Nephron progenitor cell (in vitro differentiated cells): Measurements from ENCODE around the gene LCN15.
A peak's percentile ranks its signal among the peaks of the same experiment; 100 is the strongest.

Experiments
- DNase-seq: peaks from one replicate; pipeline ENCODE4 v3.0.0; 2021
- H3K27ac Mint-ChIP-seq: 2 replicates; pipeline ENCODE4 v1.8.0; 2021; ENCODE audit warnings: mild to moderate bottlenecking, moderate library complexity, mixed read lengths
- H3K27me3 Mint-ChIP-seq: 2 replicates; pipeline ENCODE4 v1.8.0; 2021; ENCODE audit warnings: mild to moderate bottlenecking, low read depth, mixed read lengths; ENCODE audit not compliant: poor library complexity
- H3K36me3 Mint-ChIP-seq: 2 replicates; pipeline ENCODE4 v1.8.0; 2021; ENCODE audit warnings: low read depth, mixed read lengths
- H3K4me1 Mint-ChIP-seq: 2 replicates; pipeline ENCODE4 v1.8.0; 2021; ENCODE audit warnings: mixed read lengths
- H3K4me3 Mint-ChIP-seq: 2 replicates; pipeline ENCODE4 v1.8.0; 2021; ENCODE audit warnings: mild to moderate bottlenecking, moderate library complexity, mixed read lengths
- H3K9me3 Mint-ChIP-seq: 2 replicates; pipeline ENCODE4 v1.8.0; 2021; ENCODE audit warnings: mild to moderate bottlenecking, moderate library complexity, mixed read lengths
- TF ChIP-seq, protein P1 (sequence below): fragments of 200-600 bp; sonication (generic); IDR thresholded peaks from 2 replicates; pipeline ENCODE4 v1.5.0; 2021; ENCODE audit warnings: antibody characterized with exemption

The LCN15 gene, protein sequence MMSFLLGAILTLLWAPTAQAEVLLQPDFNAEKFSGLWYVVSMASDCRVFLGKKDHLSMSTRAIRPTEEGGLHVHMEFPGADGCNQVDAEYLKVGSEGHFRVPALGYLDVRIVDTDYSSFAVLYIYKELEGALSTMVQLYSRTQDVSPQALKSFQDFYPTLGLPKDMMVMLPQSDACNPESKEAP

DNA sequence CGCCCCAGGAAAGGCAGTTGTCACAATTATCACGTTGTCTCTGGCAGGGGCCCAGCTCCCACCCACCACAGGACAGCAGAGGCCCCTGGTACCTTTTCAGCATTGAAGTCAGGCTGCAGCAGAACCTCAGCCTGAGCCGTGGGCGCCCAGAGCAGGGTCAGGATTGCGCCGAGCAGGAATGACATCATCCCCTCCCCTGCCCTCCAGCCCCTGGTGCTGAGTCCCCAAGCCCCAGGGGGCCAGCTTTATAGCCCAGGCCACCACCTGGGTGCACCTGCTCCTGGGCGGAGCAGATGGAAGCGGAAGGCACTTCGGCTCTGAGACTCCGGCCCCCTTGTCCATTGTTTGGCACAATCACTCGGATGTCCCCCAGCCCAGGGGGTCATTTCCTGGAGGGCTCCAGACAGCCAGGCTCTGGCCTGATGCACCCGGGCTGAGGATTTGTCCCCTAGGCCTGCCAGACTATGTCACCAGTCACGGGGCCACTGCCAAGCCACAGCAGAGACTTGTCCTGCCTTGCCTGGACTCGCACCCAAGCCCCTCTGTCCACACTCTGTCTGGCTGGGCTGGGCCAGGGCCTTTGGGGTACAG lies at the start of gene LCN15:
Gene LCN15 (minus strand): TSS at position 218 of the 591 bp plus-strand sequence. CDS start 30 bp downstream, at position 188.
- Mint-ChIP-seq H3K27ac (no peak within 1 kb of the TSS), H3K4me3 (no peak within 1 kb of the TSS), H3K36me3 (no peaks in the 10 kb centered on the region), H3K9me3 (no peaks in the 10 kb centered on the region), H3K27me3 (peaks cover 19% of the 10 kb centered on the region), H3K4me1 (peaks cover 32% of the 10 kb centered on the region)
- no peak for DNase-seq
- TF ChIP-seq, protein P1, sequence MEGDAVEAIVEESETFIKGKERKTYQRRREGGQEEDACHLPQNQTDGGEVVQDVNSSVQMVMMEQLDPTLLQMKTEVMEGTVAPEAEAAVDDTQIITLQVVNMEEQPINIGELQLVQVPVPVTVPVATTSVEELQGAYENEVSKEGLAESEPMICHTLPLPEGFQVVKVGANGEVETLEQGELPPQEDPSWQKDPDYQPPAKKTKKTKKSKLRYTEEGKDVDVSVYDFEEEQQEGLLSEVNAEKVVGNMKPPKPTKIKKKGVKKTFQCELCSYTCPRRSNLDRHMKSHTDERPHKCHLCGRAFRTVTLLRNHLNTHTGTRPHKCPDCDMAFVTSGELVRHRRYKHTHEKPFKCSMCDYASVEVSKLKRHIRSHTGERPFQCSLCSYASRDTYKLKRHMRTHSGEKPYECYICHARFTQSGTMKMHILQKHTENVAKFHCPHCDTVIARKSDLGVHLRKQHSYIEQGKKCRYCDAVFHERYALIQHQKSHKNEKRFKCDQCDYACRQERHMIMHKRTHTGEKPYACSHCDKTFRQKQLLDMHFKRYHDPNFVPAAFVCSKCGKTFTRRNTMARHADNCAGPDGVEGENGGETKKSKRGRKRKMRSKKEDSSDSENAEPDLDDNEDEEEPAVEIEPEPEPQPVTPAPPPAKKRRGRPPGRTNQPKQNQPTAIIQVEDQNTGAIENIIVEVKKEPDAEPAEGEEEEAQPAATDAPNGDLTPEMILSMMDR = no peak

DNA sequence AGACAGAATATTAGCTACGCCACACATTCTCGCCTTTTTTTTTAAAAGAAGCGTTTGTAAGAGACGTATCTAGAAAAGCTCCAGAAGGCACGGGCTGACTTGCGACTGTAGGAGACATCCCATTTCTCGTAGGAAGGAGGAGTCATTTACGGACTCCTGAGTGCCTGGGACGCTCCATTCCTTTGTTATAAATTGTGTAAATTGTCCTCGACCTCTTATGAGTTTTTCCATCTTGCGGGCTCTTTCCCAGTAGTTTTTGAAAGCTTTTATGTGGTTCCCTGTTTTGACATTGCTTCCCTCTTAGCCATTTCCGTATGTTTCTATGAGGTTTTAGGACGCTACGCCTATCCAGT lies 44.5 kb upstream of the LCN15 start:
- Mint-ChIP-seq H3K27ac (peak overlapping the region; percentile 68), H3K36me3 (peaks cover 38% of the 10 kb centered on the region), H3K27me3 (peaks cover 3% of the 10 kb centered on the region), H3K4me3 (peak overlapping the region; percentile 88), H3K9me3 (no peaks in the 10 kb centered on the region), H3K4me1 (peaks cover 47% of the 10 kb centered on the region)
- no peak for DNase-seq
- TF ChIP-seq, protein P1 = no peak

DNA sequence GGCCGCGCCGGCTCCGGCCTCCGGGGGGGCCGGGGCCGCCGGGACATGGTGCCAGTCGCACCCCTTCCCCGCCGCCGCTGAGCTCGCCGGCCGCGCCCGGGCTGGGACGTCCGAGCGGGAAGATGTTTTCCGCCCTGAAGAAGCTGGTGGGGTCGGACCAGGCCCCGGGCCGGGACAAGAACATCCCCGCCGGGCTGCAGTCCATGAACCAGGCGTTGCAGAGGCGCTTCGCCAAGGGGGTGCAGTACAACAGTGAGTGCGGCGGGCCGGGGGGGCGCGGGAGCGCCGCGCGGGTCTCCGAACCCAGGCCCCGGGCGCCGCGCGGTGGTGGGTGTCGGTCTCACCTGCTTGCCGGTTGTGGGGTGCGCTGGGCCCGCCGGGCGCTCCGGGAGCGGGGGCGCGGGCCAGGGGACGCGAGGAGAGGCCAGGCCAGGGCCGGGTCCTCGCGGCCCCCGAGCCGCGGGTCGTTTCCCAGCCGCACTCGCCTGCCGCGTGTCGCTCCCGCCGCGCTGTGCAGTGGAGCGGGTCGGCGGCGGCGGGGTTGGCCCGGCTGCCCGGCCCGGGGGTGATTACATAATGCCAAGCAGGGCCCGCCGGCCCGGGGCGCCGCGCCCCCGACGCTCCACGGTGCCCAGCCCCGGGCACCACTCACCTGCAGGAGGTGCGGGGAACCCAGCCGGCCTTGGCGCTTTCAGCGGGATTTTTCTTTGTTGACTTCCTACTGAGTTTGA lies 43.9 kb upstream of the LCN15 start:
- Mint-ChIP-seq H3K4me1 (peaks cover 46% of the 10 kb centered on the region), H3K27me3 (no peaks in the 10 kb centered on the region), H3K36me3 (peaks cover 37% of the 10 kb centered on the region), H3K27ac (peak overlapping the region; percentile 68), H3K9me3 (no peaks in the 10 kb centered on the region), H3K4me3 (peak overlapping the region; percentile 88)
- TF ChIP-seq, protein P1 = no peak
- peak; percentile 62 for DNase-seq

DNA sequence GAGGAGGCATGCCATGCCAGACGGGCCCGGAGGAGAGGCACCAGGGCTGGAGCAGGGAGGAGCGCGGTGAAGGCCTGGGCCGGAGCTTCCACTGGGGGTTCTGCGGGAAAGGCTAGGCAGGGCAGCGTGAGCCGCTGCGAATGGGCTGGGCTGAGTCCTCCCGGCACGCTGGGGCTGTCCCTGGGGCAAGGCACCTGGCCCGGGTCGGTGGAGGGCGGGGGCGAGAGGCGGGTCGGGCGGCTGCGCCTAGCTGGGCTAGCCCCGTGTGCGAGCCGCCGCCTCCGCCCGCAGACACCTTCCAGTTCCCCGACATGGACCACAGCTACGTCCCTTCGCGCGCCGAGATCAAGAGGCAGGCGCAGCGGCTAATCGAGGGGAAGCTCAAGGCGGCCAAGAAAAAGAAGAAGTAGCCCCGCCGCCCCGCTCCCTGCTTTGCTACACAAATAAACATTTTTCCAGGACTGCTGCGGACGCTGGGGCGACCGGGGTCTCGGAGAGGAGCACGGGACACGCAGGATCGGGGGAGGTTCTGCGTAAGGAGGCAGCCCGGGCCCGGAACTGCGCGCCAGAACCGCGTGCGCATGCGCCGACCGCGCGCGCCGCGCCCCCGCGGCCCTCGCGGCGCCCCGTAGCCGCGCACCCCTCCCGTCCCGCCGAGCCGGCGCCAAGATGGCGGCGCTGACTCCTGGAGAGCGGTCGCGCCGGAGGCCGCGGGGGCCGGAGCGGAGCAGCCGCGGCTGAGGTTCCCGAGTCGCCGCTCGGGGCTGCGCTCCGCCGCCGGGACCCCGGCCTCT lies 43.2 kb upstream of the LCN15 start, which contains the start of gene RABL6:
Gene RABL6 (plus strand): TSS at position 668 of the 794 bp plus-strand sequence. CDS start 249 bp downstream, outside the sequence.
- H3K27me3 Mint-ChIP-seq = no peaks in the 10 kb centered on the region
- H3K27ac Mint-ChIP-seq = peak within 1 kb of the TSS; percentile 68

DNA sequence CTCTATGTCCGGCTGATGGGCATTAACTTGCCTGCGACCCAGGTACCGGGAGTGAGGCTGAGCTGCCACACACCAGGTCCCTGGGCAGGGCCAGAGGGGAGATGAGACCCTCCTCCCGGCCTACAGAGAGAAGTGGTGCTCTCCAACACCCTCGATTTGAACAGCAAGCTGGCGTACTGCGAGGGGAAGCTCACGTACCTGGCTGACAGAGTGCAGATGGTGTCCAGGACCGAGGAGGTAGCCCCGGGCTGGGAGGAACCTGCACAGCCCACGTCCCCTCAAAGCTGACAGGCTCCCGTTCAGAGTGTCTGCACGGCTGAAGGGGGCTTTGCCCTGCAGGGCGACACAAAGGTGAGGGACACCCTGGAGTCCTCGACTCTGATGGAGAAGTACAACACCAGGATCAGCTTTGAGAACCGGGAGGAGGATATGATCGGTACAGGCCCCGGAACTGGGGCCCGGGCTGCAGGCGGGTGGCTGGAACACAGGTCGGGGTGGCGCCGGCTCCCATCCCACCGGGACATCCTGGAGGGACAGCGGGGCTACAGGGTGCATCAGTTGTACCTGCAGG lies 42.4 kb upstream of the LCN15 start:
- Mint-ChIP-seq H3K4me3 (peak overlapping the region; percentile 85), H3K36me3 (peaks cover 29% of the 10 kb centered on the region), H3K27ac (no peak overlapping the region), H3K9me3 (no peaks in the 10 kb centered on the region), H3K4me1 (peaks cover 45% of the 10 kb centered on the region), H3K27me3 (no peaks in the 10 kb centered on the region)
- no peak for DNase-seq
- TF ChIP-seq, protein P1 = no peak

More for the DNA sequence above, 43.2 kb upstream of the LCN15 start, which contains the start of gene RABL6:
- no peaks in the 10 kb centered on the region for H3K9me3 Mint-ChIP-seq
- H3K4me3 Mint-ChIP-seq = peak within 1 kb of the TSS; percentile 88
- H3K4me1 Mint-ChIP-seq = peaks cover 40% of the 10 kb centered on the region
- peaks cover 30% of the 10 kb centered on the region for H3K36me3 Mint-ChIP-seq
- peak; percentile 81 for DNase-seq
- TF ChIP-seq, protein P1 = no peak
